K562 (cell line): Measurements from ENCODE around the gene AMBRA1. TPM values are rescaled to one million over a fixed set of nuclear protein-coding genes. Genes with fewer than 3 reads are reported as not detected.

ENCODE experiments used
- ATAC-seq: fragments of 200-7000 bp; cut with Tn5 transposase; 3 replicates; pipeline ENCODE4 v1.9.1; 2020; ENCODE audit warnings: moderate library complexity
- BruUV-seq: library from RNA; stranded (reverse); fragments of 400-500 nt; replicated peaks from 2 replicates; lab custom pipeline; 2021; lab: Mats Ljungman, UMichigan
- CTCF ChIA-PET: fragments of 300-600 bp; formaldehyde crosslinking; extraction: SDS; loops from one replicate; lab custom pipeline; 2021; ENCODE audit warnings: low intra/inter-chr PET ratio; lab: Yijun Ruan, JAX
- POLR2A ChIA-PET: fragments of 300-600, 350-650 bp; sonication (Branson Sonifier 250); formaldehyde crosslinking; extraction: SDS; loops from one replicate; lab custom pipeline; 2021; ENCODE audit warnings: antibody characterized with exemption, inconsistent platforms; lab: Yijun Ruan, JAX
- DNase-seq, 4 experiments: peaks; one replicate each; pipeline versions ENCODE4 v3.0.0 to v3.0.0-alpha.2; 2011 to 2018; ENCODE audit warnings: low spot score in 3 of 4, mixed read lengths in 3 of 4; ENCODE audit errors: extremely low read depth in 1 of 4
- FAIRE-seq: peaks from 2 replicates; lab custom pipeline; 2011; peaks lifted over from hg19 to GRCh38; lab: Jason Lieb, UNC
- H2AFZ ChIP-seq: 2 replicates; pipeline ENCODE4 v1.6.0; 2011; ENCODE audit warnings: low read depth, low read length, control low read depth, inconsistent platforms
- H3K27ac ChIP-seq: fragments of 200-600 bp; 3 replicates; pipeline ENCODE4 v1.8.0; 2011; ENCODE audit warnings: low read depth, mild to moderate bottlenecking, control low read depth, inconsistent platforms, low read length, moderate library complexity, mixed read lengths; ENCODE audit errors: extremely low read depth
- H3K27me3 ChIP-seq, 2 experiments: fragments of 300-600 bp in 1 of 2; 2 replicates in 1 of 2; 3 replicates in 1 of 2; pipeline versions ENCODE4 v1.6.0 to v1.8.0; 2011; ENCODE audit warnings: inconsistent platforms in 2 of 2, low read length in 2 of 2, mild to moderate bottlenecking in 1 of 2, mixed read lengths in 1 of 2, moderate library complexity in 1 of 2; ENCODE audit not compliant: control insufficient read depth in 2 of 2, insufficient read depth in 2 of 2
- H3K36me3 ChIP-seq: fragments of 300-600 bp; 3 replicates; pipeline ENCODE4 v1.8.0; 2011; ENCODE audit warnings: mild to moderate bottlenecking, low read length, inconsistent platforms; ENCODE audit not compliant: control insufficient read depth, insufficient read depth
- H3K4me1 ChIP-seq, 2 experiments: fragments of 200-600 bp in 1 of 2; replicated peaks in 1 of 2; 2 replicates in 1 of 2; 3 replicates in 1 of 2; pipeline versions ENCODE4 v1.5.1 to v1.8.0; 2011; ENCODE audit warnings: inconsistent platforms in 2 of 2, low read length in 2 of 2, mild to moderate bottlenecking in 1 of 2, mixed read lengths in 1 of 2, moderate library complexity in 1 of 2; ENCODE audit not compliant: control insufficient read depth in 2 of 2, insufficient read depth in 2 of 2
- H3K4me2 ChIP-seq: 2 replicates; pipeline ENCODE4 v1.6.1; 2011; ENCODE audit warnings: low read length, control low read depth, inconsistent platforms, mixed read lengths; ENCODE audit not compliant: insufficient read depth
- H3K4me3 ChIP-seq: fragments of 200-600 bp; sonication (generic), shearing (Covaris generic); 2 replicates; pipeline ENCODE4 v1.5.1; 2016; ENCODE audit warnings: control low read depth, inconsistent platforms
- H3K79me2 ChIP-seq: fragments of 200-600 bp; 3 replicates; pipeline ENCODE4 v1.8.0; 2011; ENCODE audit warnings: low read length, inconsistent platforms; ENCODE audit not compliant: control insufficient read depth, insufficient read depth
- H3K9ac ChIP-seq, 2 experiments: 2 replicates each; pipeline versions ENCODE4 v1.6.0 to v1.6.1; 2011; ENCODE audit warnings: low read depth in 2 of 2, low read length in 2 of 2, control low read depth in 1 of 2, inconsistent platforms in 1 of 2, mild to moderate bottlenecking in 1 of 2, mixed read lengths in 1 of 2; ENCODE audit not compliant: insufficient read depth in 1 of 2
- H3K9me1 ChIP-seq: one replicate; pipeline ENCODE4 v1.6.0; 2011; ENCODE audit warnings: inconsistent platforms, mild to moderate bottlenecking, low read length, moderate library complexity; ENCODE audit not compliant: control insufficient read depth, insufficient read depth
- H3K9me3 ChIP-seq: replicated peaks from 2 replicates; pipeline ENCODE4 v1.5.1; 2011; ENCODE audit warnings: low read depth, low read length, inconsistent platforms; ENCODE audit not compliant: control insufficient read depth, insufficient read depth
- H4K20me1 ChIP-seq: replicated peaks from 2 replicates; pipeline ENCODE4 v1.6.1; 2011; ENCODE audit warnings: low read length, inconsistent platforms, mixed read lengths; ENCODE audit not compliant: control insufficient read depth, insufficient read depth
- CBX5 ChIP-seq: IDR thresholded peaks from 2 replicates; pipeline ENCODE4 v1.6.1; 2014; ENCODE audit warnings: low read depth, borderline replicate concordance
- HEY1 ChIP-seq: fragments of 250-450 bp; sonication (Bioruptor Pico); IDR thresholded peaks from 2 replicates; pipeline ENCODE4 v1.5.0; 2020; ENCODE audit warnings: mild to moderate bottlenecking, moderate library complexity, borderline replicate concordance
- KLF6 ChIP-seq: fragments of 250-450 bp; sonication (Bioruptor Pico); IDR thresholded peaks from 2 replicates; pipeline ENCODE4 v1.4.0; 2020; ENCODE audit warnings: mild to moderate bottlenecking, moderate library complexity, borderline replicate concordance
- LEF1 ChIP-seq: fragments of 450-650 bp; IDR thresholded peaks from 2 replicates; pipeline ENCODE4 v1.6.1; 2016; ENCODE audit warnings: mild to moderate bottlenecking
- PHB ChIP-seq: fragments of 250-450 bp; sonication (Bioruptor Pico); IDR thresholded peaks from 2 replicates; pipeline ENCODE4 v1.5.0; 2021
- RBM22 ChIP-seq: fragments of 200-400 bp; formaldehyde crosslinking; IDR thresholded peaks from 2 replicates; pipeline ENCODE4 v1.6.1; 2018; ENCODE audit warnings: low read length, low read depth; ENCODE audit not compliant: poor library complexity, severe bottlenecking
- RFX1 ChIP-seq: fragments of 450-650 bp; IDR thresholded peaks from 2 replicates; pipeline ENCODE4 v1.6.1; 2016; ENCODE audit warnings: mild to moderate bottlenecking, moderate library complexity
- ZC3H4 ChIP-seq: sonication (generic); formaldehyde crosslinking; IDR thresholded peaks from 2 replicates; pipeline ENCODE4 v1.9.0; 2021; ENCODE audit warnings: missing genetic modification reagents, borderline replicate concordance
- ZNF316 ChIP-seq: fragments of 450-650 bp; IDR thresholded peaks from 2 replicates; pipeline ENCODE4 v1.6.1; 2016
- WGBS: fragments of 100-300 bp; shearing (Covaris generic); methylation state at CpG from one replicate; pipeline ENCODE4 v1.1.6; 2016; ENCODE audit warnings: low coverage, mixed read lengths; ENCODE audit not compliant: insufficient coverage; ENCODE audit errors: missing lambda C conversion rate; 5-methylcytosine and 5-hydroxymethylcytosine counted together
- in situ Hi-C: fragments of 300-500 bp; cut with MboI; formaldehyde crosslinking; loops from 4 replicates; pipeline ENCODE4 v1.15.0; 2018; ENCODE audit warnings: inconsistent platforms, mixed read lengths
- intact Hi-C: fragments of 100-400 bp; cut with micrococcal nuclease; formaldehyde crosslinking; loops from 2 replicates; pipeline ENCODE4 v1.14.2; 2022
- polyA plus RNA-seq, 8 experiments: library from polyadenylated mRNA; depleted of rRNA in 4 of 8; stranded (reverse) in 5 of 8; unstranded in 3 of 8; fragments of >200 nt; fragmentation: Nextera tagmentation in 2 of 8; fragmentation: Illumina TruSeq in 1 of 8; extraction: Ambion mirVana in 2 of 8; extraction: Trizol in 1 of 8; gene quantifications; 2 replicates each; pipeline versions ENCODE4 v1.2.1 to v1.2.3, GENCODE V29; 2011 to 2014; ENCODE audit warnings: inconsistent platforms in 1 of 8, missing spikeins in 1 of 8
- total RNA-seq, 7 experiments: library from RNA; depleted of rRNA in 6 of 7; stranded (reverse); fragments of >200 nt in 6 of 7; fragmentation: Illumina TruSeq in 2 of 7; extraction: Trizol in 2 of 7; gene quantifications; 2 replicates each; pipeline versions ENCODE4 v1.2.1 to v1.2.3, GENCODE V29; 2011 to 2021; ENCODE audit warnings: low replicate concordance in 1 of 7
- TF ChIP-seq, protein P1 (sequence below): fragments of 250-450 bp; sonication (Bioruptor Pico); IDR thresholded peaks from 2 replicates; pipeline ENCODE4 v1.8.0; 2021; ENCODE audit warnings: moderate library complexity, mild to moderate bottlenecking, inconsistent platforms
- TF ChIP-seq, protein P2 (sequence below): fragments of 450-650 bp; conservative IDR thresholded peaks from 2 replicates; pipeline ENCODE4 v1.6.1; 2016; ENCODE audit warnings: missing genetic modification characterization, low read depth, mild to moderate bottlenecking, missing compliant biosample characterization, moderate library complexity
- TF ChIP-seq, protein P3 (sequence below): sonication (generic); formaldehyde crosslinking; IDR thresholded peaks from 2 replicates; pipeline ENCODE4 v1.8.0; 2022; ENCODE audit warnings: mild to moderate bottlenecking, missing genetic modification reagents

Gene AMBRA1
- total and polyA plus RNA-seq, 9 of the 15 experiments (the other 6 are each of a cell fraction or from before 2014, with no cell fraction given), result 0.15 to 24.5 (median 13.0) TPM

DNA sequence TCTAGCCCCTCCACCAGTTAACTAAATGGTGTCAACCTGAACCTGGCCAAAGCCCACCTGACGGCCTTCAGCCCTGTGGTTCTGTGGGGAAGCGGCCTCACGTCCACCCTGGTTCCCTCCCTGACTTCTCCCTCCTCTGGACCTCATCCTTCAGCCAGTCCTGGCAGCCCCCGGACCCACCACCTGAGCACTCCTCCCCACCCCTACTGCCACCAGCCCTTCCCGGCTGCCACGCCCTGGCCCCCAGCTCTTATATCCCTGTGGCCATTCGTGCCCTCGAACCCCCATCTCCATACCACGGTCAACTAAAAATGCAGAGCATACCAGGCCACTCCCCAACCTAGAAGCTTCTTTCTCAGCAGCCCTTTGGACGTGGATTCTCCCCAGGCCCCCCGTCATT, 216.5 kb downstream of the AMBRA1 start:
- DNase-seq (no peak), ATAC-seq (no peak), FAIRE-seq (no peak)
- ChIA-PET CTCF (no interaction called here), POLR2A (interaction anchor here (0.6 to 0.8 kb wide), 3 partner anchors 11 to 274 kb away, joined by 3 read pairs; no protein-coding TSS in a partner anchor)
- H3K36me3 ChIP-seq, result peaks cover 61% of the 10 kb centered on the region; the same call in 2 of the 3 replicates
- peaks cover 6% of the 10 kb centered on the region for H3K79me2 ChIP-seq
- no TSS peak for BruUV-seq
- H3K4me3 ChIP-seq, result no peak overlapping the region
- WGBS, result 94% methylated on average over 3 of the region's 11 CpGs
- TF ChIP-seq LEF1, result no peak
- no peak for TF ChIP-seq RBM22
- TF ChIP-seq KLF6 (CRISPR knock-in tag), result no peak
- TF ChIP-seq, protein P1, sequence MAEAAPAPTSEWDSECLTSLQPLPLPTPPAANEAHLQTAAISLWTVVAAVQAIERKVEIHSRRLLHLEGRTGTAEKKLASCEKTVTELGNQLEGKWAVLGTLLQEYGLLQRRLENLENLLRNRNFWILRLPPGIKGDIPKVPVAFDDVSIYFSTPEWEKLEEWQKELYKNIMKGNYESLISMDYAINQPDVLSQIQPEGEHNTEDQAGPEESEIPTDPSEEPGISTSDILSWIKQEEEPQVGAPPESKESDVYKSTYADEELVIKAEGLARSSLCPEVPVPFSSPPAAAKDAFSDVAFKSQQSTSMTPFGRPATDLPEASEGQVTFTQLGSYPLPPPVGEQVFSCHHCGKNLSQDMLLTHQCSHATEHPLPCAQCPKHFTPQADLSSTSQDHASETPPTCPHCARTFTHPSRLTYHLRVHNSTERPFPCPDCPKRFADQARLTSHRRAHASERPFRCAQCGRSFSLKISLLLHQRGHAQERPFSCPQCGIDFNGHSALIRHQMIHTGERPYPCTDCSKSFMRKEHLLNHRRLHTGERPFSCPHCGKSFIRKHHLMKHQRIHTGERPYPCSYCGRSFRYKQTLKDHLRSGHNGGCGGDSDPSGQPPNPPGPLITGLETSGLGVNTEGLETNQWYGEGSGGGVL (CRISPR knock-in tag), result no peak
- TF ChIP-seq, protein P2, sequence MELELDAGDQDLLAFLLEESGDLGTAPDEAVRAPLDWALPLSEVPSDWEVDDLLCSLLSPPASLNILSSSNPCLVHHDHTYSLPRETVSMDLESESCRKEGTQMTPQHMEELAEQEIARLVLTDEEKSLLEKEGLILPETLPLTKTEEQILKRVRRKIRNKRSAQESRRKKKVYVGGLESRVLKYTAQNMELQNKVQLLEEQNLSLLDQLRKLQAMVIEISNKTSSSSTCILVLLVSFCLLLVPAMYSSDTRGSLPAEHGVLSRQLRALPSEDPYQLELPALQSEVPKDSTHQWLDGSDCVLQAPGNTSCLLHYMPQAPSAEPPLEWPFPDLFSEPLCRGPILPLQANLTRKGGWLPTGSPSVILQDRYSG (tag), result no peak
- no peak for TF ChIP-seq RFX1
- TF ChIP-seq, protein P3, sequence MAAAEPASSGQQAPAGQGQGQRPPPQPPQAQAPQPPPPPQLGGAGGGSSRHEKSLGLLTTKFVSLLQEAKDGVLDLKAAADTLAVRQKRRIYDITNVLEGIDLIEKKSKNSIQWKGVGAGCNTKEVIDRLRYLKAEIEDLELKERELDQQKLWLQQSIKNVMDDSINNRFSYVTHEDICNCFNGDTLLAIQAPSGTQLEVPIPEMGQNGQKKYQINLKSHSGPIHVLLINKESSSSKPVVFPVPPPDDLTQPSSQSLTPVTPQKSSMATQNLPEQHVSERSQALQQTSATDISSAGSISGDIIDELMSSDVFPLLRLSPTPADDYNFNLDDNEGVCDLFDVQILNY (CRISPR knock-in tag), result no peak
- TF ChIP-seq PHB (CRISPR knock-in tag), result no peak
- TF ChIP-seq ZNF316, result no peak
- TF ChIP-seq CBX5, result no peak
- TF ChIP-seq HEY1 (CRISPR knock-in tag), result no peak
- no peak for TF ChIP-seq ZC3H4 (CRISPR knock-in tag)
- no peaks in the 10 kb centered on the region for H4K20me1 ChIP-seq
- H3K27me3 ChIP-seq, result no peaks in the 10 kb centered on the region
- peaks cover under 1% of the 10 kb centered on the region for H3K9me1 ChIP-seq
- peaks cover 13 to 47% of the 10 kb centered on the region in 2 experiments for H3K4me1 ChIP-seq
- H3K27ac ChIP-seq, result no peak overlapping the region
- in situ Hi-C loops (no loop called here), intact Hi-C loops (no loop called here)
- no peak overlapping the region for H2AFZ ChIP-seq
- no peak overlapping the region for H3K4me2 ChIP-seq
- no peaks in the 10 kb centered on the region for H3K9me3 ChIP-seq
- no peak overlapping the region for H3K9ac ChIP-seq
